CD8-positive, alpha-beta memory T cell (primary cell): ENCODE measurements around the gene TMEM101. TPM values are rescaled to one million over a fixed set of nuclear protein-coding genes. Genes with fewer than 3 reads are reported as not detected.
A peak's percentile ranks its signal among the peaks of the same experiment; 100 is the strongest.
"Not testable (repeated sequence)": the region's sequence is repeated elsewhere in the genome, so short reads cannot be mapped to it uniquely, and the experiment has no call there.

Experiments used
- CTCF ChIA-PET: fragments of 350-600 bp; sonication (Branson Sonifier 250); formaldehyde crosslinking; loops from one replicate; lab custom pipeline; 2021; ENCODE audit warnings: antibody characterized with exemption; lab: Charles Lee
- POLR2A ChIA-PET: fragments of 350-600 bp; sonication (Branson Sonifier 250); formaldehyde crosslinking; loops from one replicate; lab custom pipeline; 2021; ENCODE audit warnings: antibody characterized with exemption; lab: Charles Lee
- DNase-seq, 5 donors: peaks; one replicate each; pipeline versions ENCODE4 v3.0.0 to v3.0.0-alpha.2; 2020 to 2022; ENCODE audit warnings: mixed read lengths in 1 of 5
- H3K27ac ChIP-seq: one replicate; pipeline ENCODE4 v1.7.0; 2013; ENCODE audit warnings: low read depth, mild to moderate bottlenecking, low read length, moderate library complexity
- H3K27me3 ChIP-seq: 2 replicates; pipeline ENCODE4 v1.7.0; 2013; ENCODE audit warnings: low read length, mild to moderate bottlenecking; ENCODE audit not compliant: insufficient read depth, poor library complexity, severe bottlenecking
- H3K36me3 ChIP-seq: 2 replicates; pipeline ENCODE4 v1.7.0; 2013; ENCODE audit warnings: mild to moderate bottlenecking, low read length, moderate library complexity; ENCODE audit not compliant: insufficient read depth
- H3K4me1 ChIP-seq: 2 replicates; pipeline ENCODE4 v1.7.0; 2013; ENCODE audit warnings: mild to moderate bottlenecking, low read length, moderate library complexity; ENCODE audit not compliant: insufficient read depth
- H3K4me3 ChIP-seq: 2 replicates; pipeline ENCODE4 v1.7.0; 2013; ENCODE audit warnings: mild to moderate bottlenecking, low read length
- H3K9me3 ChIP-seq: 2 replicates; pipeline ENCODE4 v1.7.0; 2013; ENCODE audit warnings: mild to moderate bottlenecking, low read length
- H3K27ac Mint-ChIP-seq, 8 donors: one replicate each; pipeline ENCODE4 v1.8.0; 2020 to 2021; ENCODE audit warnings: mixed read lengths in 8 of 8, mild to moderate bottlenecking in 6 of 8, inconsistent platforms in 3 of 8, moderate library complexity in 3 of 8
- H3K27me3 Mint-ChIP-seq, 2 donors: one replicate each; pipeline ENCODE4 v1.8.0; 2020 to 2021; ENCODE audit warnings: mixed read lengths in 2 of 2, mild to moderate bottlenecking in 1 of 2, moderate library complexity in 1 of 2
- H3K36me3 Mint-ChIP-seq, 3 donors: one replicate each; pipeline ENCODE4 v1.8.0; 2020 to 2021; ENCODE audit warnings: mixed read lengths in 3 of 3, inconsistent platforms in 1 of 3, mild to moderate bottlenecking in 1 of 3
- H3K4me1 Mint-ChIP-seq, 3 donors: one replicate each; pipeline ENCODE4 v1.8.0; 2020 to 2021; ENCODE audit warnings: mixed read lengths in 3 of 3, inconsistent platforms in 1 of 3, mild to moderate bottlenecking in 1 of 3
- H3K4me3 Mint-ChIP-seq, 7 donors: one replicate each; pipeline ENCODE4 v1.8.0; 2020 to 2021; ENCODE audit warnings: mixed read lengths in 7 of 7, mild to moderate bottlenecking in 6 of 7, moderate library complexity in 4 of 7, inconsistent platforms in 2 of 7
- H3K9me3 Mint-ChIP-seq, 5 donors: one replicate each; pipeline ENCODE4 v1.8.0; 2020 to 2022; ENCODE audit warnings: mixed read lengths in 5 of 5, mild to moderate bottlenecking in 3 of 5, moderate library complexity in 2 of 5, inconsistent platforms in 1 of 5
- polyA plus RNA-seq: library from polyadenylated mRNA; unstranded; fragments of 300-500 nt; fragmentation: Illumina TruSeq; gene quantifications from one replicate; pipeline ENCODE4 v1.2.3, GENCODE V29; 2021
- total RNA-seq, 2 experiments: library from RNA; stranded (reverse); gene quantifications; one replicate each; pipeline ENCODE4 v1.2.3, GENCODE V29; 2021

Gene TMEM101
- total and polyA plus RNA-seq, 3 experiments from 2014 or later = 28.8 to 36.0 (median 32.5) TPM

DNA sequence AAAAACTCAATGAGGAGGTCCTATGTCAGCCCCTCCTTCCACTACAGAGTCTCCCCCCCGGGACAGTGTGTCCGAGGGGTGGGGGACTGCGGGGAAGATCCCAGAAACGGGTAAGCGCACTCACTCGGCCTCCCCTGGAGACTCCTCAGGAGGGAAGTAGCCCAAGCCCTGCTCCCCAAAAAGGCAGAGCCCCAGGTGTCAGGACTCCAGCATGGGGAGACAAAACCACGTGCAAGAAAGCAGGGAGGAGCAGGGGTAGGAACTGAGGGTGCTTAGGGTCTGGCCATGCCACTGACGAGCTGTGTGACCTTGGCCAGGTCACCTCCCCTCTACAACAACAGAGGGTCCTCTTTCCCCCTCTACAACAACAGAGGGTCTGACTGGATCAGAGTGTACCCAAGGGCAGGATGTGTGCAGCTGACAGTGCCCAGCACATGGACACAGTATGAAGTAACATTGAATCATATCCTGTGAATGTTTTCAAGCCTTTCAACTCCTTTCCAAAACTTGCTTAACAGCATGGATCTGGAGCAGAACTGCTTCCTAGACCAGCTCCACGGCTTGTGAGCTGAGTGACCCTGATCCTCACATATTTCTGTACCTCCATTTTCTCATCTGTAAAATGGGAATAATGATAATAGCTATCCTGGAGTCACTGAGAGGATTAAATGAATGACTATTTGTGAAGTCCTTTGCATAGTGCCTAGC is 12.5 kb downstream of the TMEM101 start:
- peaks cover 12% of the 10 kb centered on the region for H3K4me1 ChIP-seq
- Mint-ChIP-seq H3K27ac (no peak overlapping the region), H3K36me3 (peaks cover 0 to 5% (median 0%) of the 10 kb centered on the region in 3 donors), H3K9me3 (no peaks in the 10 kb centered on the region), H3K27me3 (peaks cover 5 to 10% of the 10 kb centered on the region in 2 donors), H3K4me3 (peak overlapping the region in 1 of 7 donors; percentile 20), H3K4me1 (peaks cover 11 to 24% (median 11%) of the 10 kb centered on the region in 3 donors)
- no peak for DNase-seq
- H3K36me3 ChIP-seq = no peaks in the 10 kb centered on the region
- ChIA-PET CTCF (no interaction called here), POLR2A (no interaction called here)
- no peaks in the 10 kb centered on the region for H3K9me3 ChIP-seq
- no peaks in the 10 kb centered on the region for H3K27me3 ChIP-seq
- no peak overlapping the region for H3K4me3 ChIP-seq
- no peak overlapping the region for H3K27ac ChIP-seq

DNA sequence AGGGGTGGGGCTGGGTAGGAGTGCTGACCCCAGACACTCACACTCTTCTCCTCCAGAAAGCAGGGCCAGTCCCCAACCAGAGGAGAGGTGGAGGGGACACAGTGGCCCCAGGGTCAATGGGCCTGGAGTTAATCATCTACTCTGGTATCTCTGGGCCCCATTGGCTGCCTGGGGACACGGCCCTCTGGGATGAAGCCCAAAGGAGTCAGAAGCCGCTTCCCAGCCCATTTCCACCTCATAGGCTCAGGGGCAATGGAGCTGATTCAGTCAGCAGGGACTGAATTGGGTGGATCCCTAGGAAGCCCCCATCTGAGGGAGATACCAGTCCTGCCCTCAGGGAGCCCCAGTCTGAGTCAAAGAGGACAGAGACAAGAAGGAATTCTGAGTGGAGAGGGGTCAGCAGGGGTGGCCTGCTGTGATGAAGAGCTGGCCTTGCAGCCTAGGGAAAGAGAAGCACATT is 13.3 kb downstream of the TMEM101 start:
- peaks cover 0 to 3% (median 0%) of the 10 kb centered on the region in 3 donors for H3K36me3 Mint-ChIP-seq
- peaks cover 9% of the 10 kb centered on the region for H3K4me1 ChIP-seq
- DNase-seq = no peak
- H3K27me3 Mint-ChIP-seq = peaks cover 10% of the 10 kb centered on the region in 2 donors
- H3K4me3 ChIP-seq = no peak overlapping the region
- ChIA-PET POLR2A (no interaction called here), CTCF (no interaction called here)
- H3K4me1 Mint-ChIP-seq = peaks cover 6 to 16% (median 6%) of the 10 kb centered on the region in 3 donors
- no peaks in the 10 kb centered on the region for H3K9me3 ChIP-seq
- H3K9me3 Mint-ChIP-seq = no peaks in the 10 kb centered on the region
- no peaks in the 10 kb centered on the region for H3K36me3 ChIP-seq
- no peaks in the 10 kb centered on the region for H3K27me3 ChIP-seq
- H3K27ac Mint-ChIP-seq = peak overlapping the region in 1 of 8 donors; percentile 24
- H3K4me3 Mint-ChIP-seq = no peak overlapping the region
- H3K27ac ChIP-seq = no peak overlapping the region

DNA sequence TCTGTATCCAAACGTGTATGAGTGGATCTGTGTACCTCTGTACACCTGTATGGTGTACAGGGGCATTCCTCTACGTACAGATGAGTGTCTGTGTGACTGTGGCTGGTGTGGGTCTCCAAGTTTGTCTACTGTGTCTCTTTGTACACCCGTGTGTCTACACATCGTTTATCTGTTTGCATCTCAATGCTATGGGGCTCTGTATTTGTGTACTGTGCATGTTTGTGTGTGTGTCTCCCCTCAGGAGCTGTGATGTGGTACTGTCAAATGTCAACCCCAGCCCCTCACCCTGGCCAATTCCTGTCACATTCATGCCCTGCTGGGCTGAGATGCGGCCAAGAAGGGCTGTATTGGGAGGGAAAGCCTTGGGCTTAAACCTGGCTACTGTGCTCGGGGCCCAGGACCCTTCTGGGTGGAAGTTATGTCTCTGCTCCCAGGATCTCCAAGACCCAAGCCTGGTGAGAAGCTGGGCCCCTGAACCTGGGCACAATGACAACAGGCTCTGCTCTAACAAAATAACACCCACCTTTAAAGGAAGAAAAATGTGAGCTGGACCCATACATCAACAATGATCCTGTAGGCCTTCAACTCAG is 13.8 kb downstream of the TMEM101 start:
- ChIA-PET POLR2A (no interaction called here), CTCF (interaction anchor here (0.8 kb wide), 1 partner anchor 10 kb away, joined by 3 read pairs; no protein-coding TSS in a partner anchor)
- no peak for DNase-seq
- H3K9me3 ChIP-seq = no peaks in the 10 kb centered on the region
- H3K27me3 ChIP-seq = no peaks in the 10 kb centered on the region
- Mint-ChIP-seq H3K36me3 (peaks cover 0 to 1% (median 0%) of the 10 kb centered on the region in 3 donors), H3K4me3 (no peak overlapping the region), H3K9me3 (no peaks in the 10 kb centered on the region), H3K27me3 (peaks cover 10% of the 10 kb centered on the region in 2 donors), H3K4me1 (peaks cover under 1 to 11% (median under 1%) of the 10 kb centered on the region in 3 donors), H3K27ac (no peak overlapping the region)
- no peaks in the 10 kb centered on the region for H3K36me3 ChIP-seq
- no peak overlapping the region for H3K27ac ChIP-seq
- H3K4me1 ChIP-seq = peaks cover 9% of the 10 kb centered on the region
- no peak overlapping the region for H3K4me3 ChIP-seq

DNA sequence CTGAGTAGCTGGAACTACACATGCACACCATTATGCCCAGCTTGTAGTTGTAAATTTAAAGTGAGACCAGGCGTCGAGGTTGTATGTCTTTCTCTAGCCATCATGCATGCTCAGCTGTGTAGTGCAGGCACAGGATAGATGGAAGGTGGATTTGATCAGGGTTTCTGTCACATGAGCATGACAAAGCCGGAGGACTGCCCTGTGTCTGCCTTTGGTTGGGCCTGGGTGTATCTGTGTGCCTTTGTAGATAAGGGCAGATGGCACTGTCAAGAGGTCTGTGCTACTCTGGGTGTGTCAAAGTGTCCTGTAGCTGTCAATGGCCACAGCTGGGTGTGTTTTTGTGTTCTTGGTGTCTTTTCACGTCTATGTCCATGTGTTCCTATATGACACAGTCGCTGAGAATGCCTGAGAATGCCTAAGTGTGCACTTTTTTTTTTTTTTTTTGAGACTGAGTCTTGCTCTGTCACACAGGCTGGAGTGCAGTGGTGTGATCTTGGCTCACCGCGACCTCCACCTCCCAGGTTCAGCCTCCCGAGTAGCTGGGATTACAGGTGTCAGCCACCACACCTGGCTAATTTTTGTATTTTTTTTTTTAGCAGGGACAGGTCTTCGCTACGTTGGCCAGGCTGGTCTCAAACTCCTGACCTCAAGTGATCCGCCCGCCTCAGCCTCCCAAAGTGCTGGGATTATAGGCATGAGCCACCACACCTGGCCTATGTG is 14.5 kb downstream of the TMEM101 start:
- Mint-ChIP-seq H3K4me3 (no peak overlapping the region), H3K27me3 (peaks cover 11% of the 10 kb centered on the region in 2 donors), H3K9me3 (no peaks in the 10 kb centered on the region), H3K27ac (no peak overlapping the region), H3K36me3 (peaks cover 0 to 2% (median 0%) of the 10 kb centered on the region in 3 donors), H3K4me1 (peaks cover 0 to 7% (median 0%) of the 10 kb centered on the region in 3 donors)
- Histone ChIP-seq H3K4me3 (no peak overlapping the region), H3K27me3 (peaks cover under 1% of the 10 kb centered on the region), H3K36me3 (no peaks in the 10 kb centered on the region), H3K4me1 (peaks cover 5% of the 10 kb centered on the region), H3K9me3 (no peaks in the 10 kb centered on the region), H3K27ac (no peak overlapping the region)
- CTCF ChIA-PET = interaction anchor here (0.8 kb wide), 1 partner anchor 9 kb away, joined by 3 read pairs; no protein-coding TSS in a partner anchor
- no peak for DNase-seq
- POLR2A ChIA-PET = no interaction called here

DNA sequence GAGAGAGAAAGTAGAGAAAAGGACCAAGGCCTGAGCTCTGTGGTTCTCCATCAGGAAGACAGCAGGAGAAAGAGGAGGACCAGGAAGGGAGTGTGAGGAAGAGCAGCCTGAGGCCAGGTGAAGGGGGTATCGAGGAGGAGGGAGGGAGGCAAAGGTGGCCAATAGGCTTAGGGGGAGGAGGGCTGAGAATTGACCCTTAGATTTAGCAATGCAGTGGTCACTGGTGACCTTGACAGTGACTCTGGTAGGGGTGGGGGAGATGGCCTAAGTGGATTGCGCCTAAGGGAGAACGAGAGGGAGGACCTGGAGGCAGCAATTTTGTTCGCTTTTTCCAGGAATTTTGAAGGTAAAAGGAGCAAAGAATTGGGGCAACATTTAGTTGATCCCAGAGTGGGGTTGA is 15.7 kb downstream of the TMEM101 start:
- Mint-ChIP-seq H3K4me1 (peaks cover 0 to 9% (median 0%) of the 10 kb centered on the region in 3 donors), H3K27me3 (peaks cover 11 to 19% of the 10 kb centered on the region in 2 donors), H3K4me3 (peak overlapping the region in 1 of 7 donors; percentile 18), H3K36me3 (peaks cover 0 to 2% (median 0%) of the 10 kb centered on the region in 3 donors), H3K27ac (peak overlapping the region in 1 of 8 donors; percentile 37), H3K9me3 (no peaks in the 10 kb centered on the region)
- peaks cover 6% of the 10 kb centered on the region for H3K4me1 ChIP-seq
- H3K27me3 ChIP-seq = peaks cover 4% of the 10 kb centered on the region
- no peak for DNase-seq
- ChIA-PET POLR2A (no interaction called here), CTCF (no interaction called here)
- H3K4me3 ChIP-seq = no peak overlapping the region
- no peaks in the 10 kb centered on the region for H3K9me3 ChIP-seq
- H3K27ac ChIP-seq = no peak overlapping the region
- no peaks in the 10 kb centered on the region for H3K36me3 ChIP-seq

DNA sequence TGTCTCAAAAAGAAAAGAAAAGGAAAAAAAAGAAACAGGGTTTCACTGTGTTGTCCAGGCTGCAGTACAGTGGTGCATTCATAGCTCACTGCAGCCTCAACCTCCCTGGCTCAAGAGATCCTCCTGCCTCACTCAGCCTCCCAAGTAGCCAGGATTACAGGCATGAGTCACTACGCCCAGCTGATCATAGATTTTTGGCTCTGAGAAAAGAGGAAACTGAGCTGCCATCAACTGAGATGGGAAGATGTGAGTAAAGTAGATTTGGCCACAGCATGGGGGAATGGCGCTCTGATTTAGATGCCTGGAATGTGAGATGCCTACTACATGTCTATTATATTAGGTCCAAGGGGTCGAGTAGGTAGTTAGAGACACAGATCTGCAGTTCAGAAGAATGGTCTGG is 16.2 kb downstream of the TMEM101 start:
- Mint-ChIP-seq H3K4me1 (peaks cover 0 to 8% (median 0%) of the 10 kb centered on the region in 3 donors), H3K27me3 (peaks cover 10 to 19% of the 10 kb centered on the region in 2 donors), H3K27ac (no peak overlapping the region), H3K36me3 (peaks cover 0 to 2% (median 0%) of the 10 kb centered on the region in 3 donors), H3K4me3 (no peak overlapping the region), H3K9me3 (no peaks in the 10 kb centered on the region)
- DNase-seq = no peak
- peaks cover 4% of the 10 kb centered on the region for H3K27me3 ChIP-seq
- H3K27ac ChIP-seq = no peak overlapping the region
- POLR2A ChIA-PET = interaction anchor here (0.7 kb wide), 1 partner anchor 55 kb away, joined by 6 read pairs; no protein-coding TSS in a partner anchor
- no peaks in the 10 kb centered on the region for H3K36me3 ChIP-seq
- peaks cover 6% of the 10 kb centered on the region for H3K4me1 ChIP-seq
- CTCF ChIA-PET = interaction anchor here (0.8 kb wide), 1 partner anchor 8 kb away, joined by 3 read pairs; no protein-coding TSS in a partner anchor
- no peaks in the 10 kb centered on the region for H3K9me3 ChIP-seq
- no peak overlapping the region for H3K4me3 ChIP-seq

DNA sequence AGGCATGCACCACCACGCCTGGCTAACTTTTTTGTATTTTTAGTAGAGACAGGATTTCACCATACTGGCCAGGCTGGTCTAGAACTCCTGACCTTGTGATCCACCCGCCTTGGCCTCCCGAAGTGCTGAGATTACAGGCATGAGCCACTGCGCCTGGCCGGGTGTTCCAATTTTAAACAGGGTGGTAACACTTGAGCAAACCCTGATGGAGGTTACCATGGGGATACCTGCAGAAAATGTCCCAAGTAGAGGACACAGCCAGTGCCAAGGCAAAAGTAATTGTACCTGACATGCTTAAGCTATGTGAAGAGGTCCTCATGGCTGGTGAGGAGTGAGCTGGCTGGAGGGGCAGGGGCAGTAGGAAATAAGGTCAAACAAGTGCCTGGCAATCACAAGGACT is 17.6 kb downstream of the TMEM101 start:
- H3K36me3 Mint-ChIP-seq, H3K9me3 ChIP-seq, H3K27me3 ChIP-seq, H3K36me3 ChIP-seq, H3K27ac ChIP-seq, H3K9me3 Mint-ChIP-seq, H3K4me3 ChIP-seq, POLR2A ChIA-PET, H3K4me3 Mint-ChIP-seq, H3K4me1 ChIP-seq, DNase-seq, CTCF ChIA-PET, H3K4me1 Mint-ChIP-seq: not testable (repeated sequence)
- H3K27me3 Mint-ChIP-seq = peaks cover 13 to 19% of the 10 kb centered on the region in 2 donors
- peak overlapping the region in 1 of 8 donors; percentile 19 for H3K27ac Mint-ChIP-seq
